SKM-1 (cell line): ENCODE measurements around the gene PDE7B.

Source experiments
- DNase-seq: peaks from one replicate; lab custom pipeline; 2025; ENCODE audit not compliant: unreplicated experiment; lab: John Stamatoyannopoulos, UW

PDE7B gene

DNA sequence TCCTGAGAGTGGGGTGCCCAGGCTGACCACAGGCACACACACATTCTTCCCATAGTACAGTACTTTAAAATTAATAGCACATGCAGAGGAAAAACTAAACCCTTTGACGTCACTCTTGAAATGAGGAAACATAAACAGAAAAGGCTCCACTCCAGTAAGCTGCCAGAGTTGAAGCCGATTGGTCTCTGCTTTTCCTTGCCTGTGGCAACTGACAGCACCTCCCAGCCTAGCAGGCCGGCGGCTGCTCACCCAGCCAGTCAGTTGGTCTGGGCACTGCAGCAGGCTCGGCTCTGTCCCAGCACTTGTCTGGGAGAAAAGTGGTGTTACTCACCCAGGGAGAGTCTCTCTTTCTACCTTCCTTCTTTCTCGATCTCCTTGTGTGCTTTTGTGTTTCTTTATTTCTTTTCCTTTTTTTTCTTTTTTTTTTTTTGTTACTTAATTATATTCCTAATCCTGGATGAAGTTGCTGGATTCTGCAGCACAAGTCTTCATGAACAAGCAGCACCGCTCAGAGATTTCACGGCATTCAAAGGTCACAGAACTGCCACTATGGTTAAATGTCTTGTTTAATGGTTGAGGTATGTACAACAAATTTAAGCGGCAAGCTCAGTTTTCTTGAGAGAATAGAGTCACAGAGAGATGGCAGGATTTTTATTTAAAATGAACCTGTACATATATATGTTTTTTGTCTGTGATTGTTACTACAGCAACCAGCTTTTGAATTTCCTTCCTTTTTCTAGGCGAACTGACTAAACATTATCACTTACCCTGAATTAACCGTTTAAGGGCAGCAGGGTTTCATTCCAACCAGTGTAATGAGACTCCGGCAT is at the start of gene PDE7B:
PDE7B (plus strand) TSS at position 260 of the 830 bp plus-strand sequence.
- no peak for DNase-seq

- DNase-seq, result no peak
Observed at GRCh38 chr6:135801755-135802465, 49.6 kb upstream of the PDE7B start.

- no peak for DNase-seq
Observed at GRCh38 chr6:135810486-135810885, 41.0 kb upstream of the PDE7B start.

- DNase-seq, result no peak
Observed at GRCh38 chr6:135811170-135811569, 40.3 kb upstream of the PDE7B start.

DNA sequence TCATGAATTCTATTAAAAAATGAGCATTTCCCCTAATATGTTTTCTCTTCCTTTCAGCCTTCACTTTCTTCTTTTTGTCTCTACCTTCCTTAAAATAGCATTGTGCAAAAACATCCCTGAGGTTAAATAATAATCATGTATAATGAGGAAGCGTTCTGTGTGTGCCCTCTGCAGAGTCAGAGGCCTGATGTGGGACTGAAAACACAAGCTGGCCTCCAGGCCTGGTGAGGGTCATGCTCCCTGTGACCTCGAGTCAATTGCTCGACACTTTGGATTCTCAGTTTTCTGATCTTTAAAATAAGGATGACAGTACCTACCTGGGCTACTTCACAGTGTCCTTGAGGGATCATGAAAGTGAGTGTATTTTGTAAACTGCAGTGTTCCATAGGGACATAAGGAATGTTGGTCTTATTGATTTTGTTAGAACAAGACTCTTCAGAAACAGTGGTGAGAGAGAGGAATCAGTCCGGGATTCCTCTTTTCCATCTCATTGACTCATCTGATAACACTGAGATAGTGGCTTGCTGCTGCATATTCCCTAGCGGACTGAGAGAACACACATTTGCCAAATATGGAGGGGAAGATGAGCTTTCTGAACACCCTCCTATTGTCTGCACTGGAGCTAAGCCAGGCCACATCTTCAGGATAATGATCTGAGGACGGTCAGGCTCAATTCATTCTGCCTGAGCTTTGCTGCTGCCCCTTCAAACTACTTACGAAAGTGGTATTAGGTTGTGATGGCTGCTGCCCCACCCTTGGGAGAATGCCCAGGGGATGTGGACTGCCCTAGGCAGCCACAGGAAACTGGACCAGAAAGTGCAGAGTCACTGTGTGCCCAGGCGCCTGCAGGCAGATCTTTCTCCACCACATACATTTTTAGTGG is 39.6 kb upstream of the PDE7B start:
- DNase-seq, result no peak

DNA sequence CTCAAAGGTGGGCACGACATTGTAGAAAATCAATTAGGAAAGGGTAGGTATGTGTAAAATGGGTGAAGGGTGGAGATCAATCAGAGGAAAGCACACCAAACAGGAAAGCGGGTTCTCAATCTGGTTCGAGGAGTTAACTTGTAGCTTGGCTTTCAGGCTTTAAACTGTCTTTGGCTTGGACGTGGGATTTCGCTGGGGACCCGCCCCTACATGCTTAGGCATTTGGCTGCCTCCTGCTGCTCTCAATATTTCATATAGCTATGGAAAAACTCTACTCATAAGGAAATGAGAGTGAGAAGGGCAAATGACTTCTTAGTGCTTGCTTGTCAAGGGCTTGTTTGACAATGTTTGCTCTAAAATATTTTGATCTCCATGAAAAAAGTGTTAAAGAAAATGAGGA is 38.1 kb upstream of the PDE7B start:
- DNase-seq, result no peak

DNA sequence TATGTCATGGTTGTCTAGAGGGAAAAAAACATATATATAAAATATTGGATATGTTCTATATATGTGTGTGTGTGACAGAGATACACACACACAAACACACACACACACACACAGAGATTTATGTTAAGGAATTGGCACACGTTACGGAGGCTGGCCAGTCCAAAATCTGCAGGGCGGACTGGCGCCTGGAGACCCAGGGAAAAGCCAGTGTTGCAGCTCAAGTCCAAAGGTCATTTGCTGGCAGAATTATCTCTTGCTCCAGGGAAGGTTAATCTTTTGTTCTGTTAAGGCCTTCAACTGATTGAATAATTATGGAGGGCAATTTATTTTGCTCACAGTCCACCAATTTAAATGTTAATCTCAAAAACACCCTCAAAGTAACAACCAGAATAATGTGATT is 37.5 kb upstream of the PDE7B start:
- DNase-seq, result no peak

GRCh38 chr6:135815216-135815615 is 36.3 kb upstream of the PDE7B start:
- no peak for DNase-seq

DNA sequence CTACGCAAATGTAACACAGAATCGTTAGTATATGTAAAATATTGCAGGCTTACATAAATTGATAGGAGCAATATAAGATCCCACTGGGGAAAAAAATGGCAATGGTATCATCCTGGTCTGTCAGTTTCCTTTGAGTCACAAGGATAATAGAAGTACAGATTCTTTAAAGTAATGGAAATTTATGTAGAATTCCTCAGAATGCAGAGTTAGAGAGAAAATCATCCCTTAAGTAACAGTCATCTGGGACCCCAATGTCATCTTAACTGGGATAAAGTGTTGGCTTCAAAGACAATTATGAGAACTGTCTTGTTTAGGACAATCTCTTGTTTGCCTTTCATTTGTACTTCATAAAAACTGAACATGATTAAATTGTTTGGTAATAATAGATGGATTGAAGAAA is 34.5 kb upstream of the PDE7B start:
- DNase-seq, result no peak

DNA sequence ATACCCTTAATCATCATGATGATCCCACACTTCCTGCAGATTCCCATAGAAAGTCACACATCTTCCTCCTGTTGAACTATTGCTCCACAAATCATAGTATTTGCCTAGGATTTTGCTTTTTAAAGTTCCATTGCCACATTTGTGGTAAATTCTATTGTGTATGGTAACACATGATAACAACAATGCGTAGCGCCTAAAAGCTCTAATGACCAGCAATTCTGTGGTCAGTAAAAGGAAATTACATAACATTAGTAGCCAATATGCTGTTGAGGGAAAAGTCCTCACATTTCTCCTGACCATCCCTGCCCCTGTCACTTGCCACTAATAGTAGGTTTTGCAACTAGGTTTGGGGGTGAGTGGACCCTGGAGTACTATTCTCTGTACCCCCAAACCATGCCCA is 31.8 kb upstream of the PDE7B start:
- no peak for DNase-seq

DNA sequence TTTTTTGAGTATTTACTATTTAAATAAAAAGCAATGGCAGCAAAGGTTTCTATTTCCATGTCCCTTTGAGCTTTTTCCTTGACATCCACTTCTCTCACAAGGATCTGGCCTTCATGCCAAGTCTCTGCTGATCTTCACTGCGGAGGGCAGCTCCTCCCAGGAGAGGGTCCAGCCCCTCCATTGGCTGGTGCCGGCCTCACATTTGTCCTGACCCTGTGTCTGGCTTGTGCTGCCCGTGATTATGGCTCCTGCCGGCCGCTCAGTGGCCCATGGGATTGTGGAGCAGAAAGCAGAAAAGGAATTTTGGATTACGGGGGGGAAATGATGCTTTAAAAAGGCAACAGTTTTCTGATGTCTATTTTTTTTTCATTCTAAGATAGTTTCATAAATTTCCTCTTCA is 31.2 kb upstream of the PDE7B start:
- no peak for DNase-seq

DNA sequence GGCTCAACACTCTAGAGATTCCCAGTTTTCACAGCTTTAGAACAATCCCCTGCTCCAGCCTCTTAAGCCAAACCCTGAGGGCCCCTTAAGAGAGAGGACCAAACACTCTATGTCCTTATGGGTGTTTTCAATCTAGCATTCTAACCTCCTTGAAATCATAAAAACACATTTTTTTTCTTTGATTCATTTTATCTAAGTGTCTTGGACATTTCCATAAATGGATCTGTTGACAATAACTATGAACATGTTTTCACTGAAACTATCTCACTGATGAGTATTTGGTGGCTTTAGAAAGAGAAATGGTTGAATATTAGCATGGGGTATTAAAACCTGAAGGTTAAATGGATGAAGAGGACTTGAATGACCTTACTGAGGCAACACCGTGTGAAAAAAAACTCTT is 27.6 kb upstream of the PDE7B start:
- DNase-seq, result no peak

- DNase-seq, result no peak
Observed at GRCh38 chr6:135826236-135826804, 25.2 kb upstream of the PDE7B start.

DNA sequence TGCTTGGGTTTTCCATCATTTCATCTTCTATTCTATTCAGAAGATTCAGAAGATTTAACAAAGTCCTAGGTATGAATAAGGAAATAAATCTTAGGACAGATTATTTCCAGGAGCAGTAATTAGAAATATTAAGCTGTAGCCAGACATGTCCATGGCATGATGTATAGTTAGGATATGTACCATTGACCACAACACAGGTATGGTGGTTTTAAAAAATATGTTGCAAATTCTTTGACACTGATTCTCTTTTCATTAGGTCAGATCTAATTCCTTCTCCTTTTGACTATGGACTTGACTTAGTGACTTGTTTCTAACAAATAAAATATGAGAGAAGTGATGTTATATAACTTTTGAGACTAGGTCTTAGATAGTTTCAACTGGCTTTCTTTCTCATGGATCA is 23.5 kb upstream of the PDE7B start:
- DNase-seq, result no peak

- no peak for DNase-seq
Observed at GRCh38 chr6:135830452-135830881, 21.0 kb upstream of the PDE7B start.

- DNase-seq, result no peak
Observed at GRCh38 chr6:135831016-135831415, 20.5 kb upstream of the PDE7B start.

GRCh38 chr6:135832166-135832565 is 19.3 kb upstream of the PDE7B start:
- no peak for DNase-seq

DNA sequence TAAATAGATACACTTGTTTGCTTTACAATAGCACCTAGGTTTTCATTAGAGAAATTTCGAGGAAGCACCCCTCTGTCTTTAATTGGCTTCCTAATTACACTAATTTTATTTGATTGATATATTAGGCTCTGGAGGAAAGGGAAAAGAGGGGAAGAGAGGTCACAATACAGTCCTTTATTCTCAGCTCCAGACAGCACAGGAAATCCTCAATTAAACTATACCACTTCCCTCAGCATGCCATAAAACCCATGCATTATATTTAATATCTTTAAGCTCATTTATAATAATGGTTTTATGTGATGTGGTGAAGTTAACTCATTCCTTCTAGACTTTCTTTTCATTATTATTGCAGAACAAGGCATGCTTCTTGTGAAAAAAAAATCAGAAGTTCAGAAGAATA is 17.7 kb upstream of the PDE7B start:
- no peak for DNase-seq

DNA sequence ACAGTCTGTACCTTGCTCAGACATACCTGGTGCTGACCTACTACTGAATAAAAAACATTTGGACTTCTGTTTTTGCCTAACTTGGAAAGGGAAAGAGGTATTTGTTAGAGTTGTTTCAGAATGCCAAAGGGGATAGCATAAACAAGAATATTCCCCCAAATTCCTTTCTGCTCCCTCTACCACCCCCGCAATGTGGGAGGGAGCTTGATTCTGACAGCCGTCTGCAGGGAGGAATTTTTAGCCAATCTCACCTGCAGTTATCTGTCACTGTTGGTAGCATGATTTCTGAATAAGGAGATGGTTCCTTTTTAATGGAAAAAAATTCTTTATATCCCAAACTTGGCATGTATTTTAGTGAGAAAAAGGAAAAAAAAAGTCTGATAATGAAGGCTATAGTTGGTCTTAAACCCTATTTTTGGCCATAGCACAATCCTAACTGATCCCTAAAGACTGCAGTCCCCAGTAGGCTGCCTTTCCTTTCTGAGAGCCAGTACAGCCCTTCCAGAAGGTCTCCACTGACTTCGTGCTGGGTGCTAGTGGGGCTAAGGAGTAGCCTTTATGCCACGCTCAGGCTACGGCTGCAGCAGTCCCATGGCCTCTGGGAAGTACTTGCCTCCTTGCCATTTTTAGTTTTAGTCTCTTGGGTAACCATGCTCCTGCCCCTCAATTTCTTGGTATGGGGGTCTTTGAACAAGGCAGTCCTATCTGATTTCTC is 13.6 kb upstream of the PDE7B start:
- DNase-seq, result no peak

DNA sequence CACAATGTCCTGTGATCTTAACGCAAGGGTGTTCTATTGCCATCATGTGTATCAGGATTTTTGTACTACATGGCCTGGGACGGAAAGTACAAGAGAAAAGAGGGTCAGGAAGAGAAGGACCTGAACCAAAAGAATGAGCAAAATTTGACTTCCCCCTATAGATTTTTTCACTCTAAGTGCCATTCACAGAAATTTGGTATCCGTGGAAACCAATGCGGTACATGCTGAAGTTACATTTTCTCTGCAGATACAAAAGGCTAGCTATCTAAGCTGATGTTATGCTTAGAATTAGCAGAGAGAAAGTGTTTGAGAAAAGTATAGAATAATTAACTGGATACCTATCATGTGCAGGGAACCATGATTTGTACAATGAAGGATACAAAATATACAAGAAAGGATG is 12.4 kb upstream of the PDE7B start:
- no peak for DNase-seq
